Activated T-helper 1 cell treated with anti-CD3 and anti-CD28 coated beads, Interleukin-12 subunit alpha, Interleukin-12 subunit beta, Interleukin-2, Interleukin-4 antibody, amounts not matched to agents 30 ng/mL and 10 ng/mL and 1 ng/mL, durations not matched to agents 14 hours and 24 hours and 36 hours (primary cell): Measurements from ENCODE around the gene SARDH. TPM values are rescaled to one million over a fixed set of nuclear protein-coding genes. Genes with fewer than 3 reads are reported as not detected.
"Not testable (repeated sequence)": the region's sequence is repeated elsewhere in the genome, so short reads cannot be mapped to it uniquely, and the experiment has no call there.

Experiments
- DNase-seq: peaks from one replicate; pipeline ENCODE4 v3.0.0; 2021; ENCODE audit warnings: low spot score
- H3K27ac Mint-ChIP-seq: one replicate; pipeline ENCODE4 v1.8.0; 2021; ENCODE audit warnings: mild to moderate bottlenecking, mixed read lengths
- H3K27me3 Mint-ChIP-seq: one replicate; pipeline ENCODE4 v1.8.0; 2022; ENCODE audit warnings: mild to moderate bottlenecking, moderate library complexity, mixed read lengths; ENCODE audit not compliant: insufficient read depth
- H3K36me3 Mint-ChIP-seq: one replicate; pipeline ENCODE4 v1.8.0; 2021; ENCODE audit warnings: low read depth, mixed read lengths
- H3K4me1 Mint-ChIP-seq: one replicate; pipeline ENCODE4 v1.8.0; 2021; ENCODE audit warnings: low read depth, mixed read lengths
- H3K4me3 Mint-ChIP-seq: one replicate; pipeline ENCODE4 v1.8.0; 2021; ENCODE audit warnings: mild to moderate bottlenecking, moderate library complexity, mixed read lengths
- H3K9me3 Mint-ChIP-seq: one replicate; pipeline ENCODE4 v1.8.0; 2021; ENCODE audit warnings: mixed read lengths
- intact Hi-C: fragments of 100-400 bp; cut with micrococcal nuclease; formaldehyde crosslinking; loops from one replicate; pipeline ENCODE4 v1.15.1; 2024
- total RNA-seq: library from RNA; stranded (reverse); gene quantifications from 2 replicates; pipeline ENCODE4 v1.2.3, GENCODE V29; 2022

The SARDH gene
- total RNA-seq, 1 donor from 2014 or later: 0.60 TPM

GRCh38 chr9:133633681-133634080, 104.5 kb downstream of the SARDH start:
- intact Hi-C loops: no loop called here
- H3K27ac Mint-ChIP-seq: no peak overlapping the region
- H3K4me3 Mint-ChIP-seq: no peak overlapping the region
- no peak for DNase-seq
- peaks cover 2% of the 10 kb centered on the region for H3K27me3 Mint-ChIP-seq
- no peaks in the 10 kb centered on the region for H3K36me3 Mint-ChIP-seq
- H3K4me1 Mint-ChIP-seq: no peaks in the 10 kb centered on the region
- H3K9me3 Mint-ChIP-seq: no peaks in the 10 kb centered on the region

GRCh38 chr9:133632806-133633680, 105.1 kb downstream of the SARDH start:
- H3K4me1 Mint-ChIP-seq: no peaks in the 10 kb centered on the region
- H3K27ac Mint-ChIP-seq: no peak overlapping the region
- H3K9me3 Mint-ChIP-seq: no peaks in the 10 kb centered on the region
- intact Hi-C loops: no loop called here
- no peak overlapping the region for H3K4me3 Mint-ChIP-seq
- no peak for DNase-seq
- no peaks in the 10 kb centered on the region for H3K36me3 Mint-ChIP-seq
- no peaks in the 10 kb centered on the region for H3K27me3 Mint-ChIP-seq

GRCh38 chr9:133631111-133631510, 107.0 kb downstream of the SARDH start:
- H3K27ac Mint-ChIP-seq: no peak overlapping the region
- H3K36me3 Mint-ChIP-seq: no peaks in the 10 kb centered on the region
- peaks cover 2% of the 10 kb centered on the region for H3K27me3 Mint-ChIP-seq
- H3K4me1 Mint-ChIP-seq: no peaks in the 10 kb centered on the region
- no peak for DNase-seq
- no peak overlapping the region for H3K4me3 Mint-ChIP-seq
- intact Hi-C loops: no loop called here
- peaks cover 14% of the 10 kb centered on the region for H3K9me3 Mint-ChIP-seq

GRCh38 chr9:133629221-133630110, 108.7 kb downstream of the SARDH start:
- H3K27ac Mint-ChIP-seq: no peak overlapping the region
- H3K4me3 Mint-ChIP-seq: no peak overlapping the region
- peaks cover 23% of the 10 kb centered on the region for H3K9me3 Mint-ChIP-seq
- no peak for DNase-seq
- no peaks in the 10 kb centered on the region for H3K36me3 Mint-ChIP-seq
- H3K27me3 Mint-ChIP-seq: peaks cover 4% of the 10 kb centered on the region
- intact Hi-C loops: no loop called here
- no peaks in the 10 kb centered on the region for H3K4me1 Mint-ChIP-seq

GRCh38 chr9:133628766-133629165, 109.4 kb downstream of the SARDH start:
- no peaks in the 10 kb centered on the region for H3K36me3 Mint-ChIP-seq

GRCh38 chr9:133627341-133627740, 110.8 kb downstream of the SARDH start:
- Mint-ChIP-seq H3K27me3 (peaks cover 4% of the 10 kb centered on the region), H3K9me3 (peaks cover 23% of the 10 kb centered on the region), H3K27ac (no peak overlapping the region), H3K4me3 (no peak overlapping the region), H3K36me3 (no peaks in the 10 kb centered on the region), H3K4me1 (peaks cover 1% of the 10 kb centered on the region)
- intact Hi-C loops: no loop called here
- DNase-seq: no peak

More at GRCh38 chr9:133628766-133629165, 109.4 kb downstream of the SARDH start:
- no peak for DNase-seq
- intact Hi-C loops: no loop called here
- peaks cover 23% of the 10 kb centered on the region for H3K9me3 Mint-ChIP-seq
- no peak overlapping the region for H3K27ac Mint-ChIP-seq
- H3K4me3 Mint-ChIP-seq: no peak overlapping the region
- H3K27me3 Mint-ChIP-seq: peaks cover 4% of the 10 kb centered on the region
- no peaks in the 10 kb centered on the region for H3K4me1 Mint-ChIP-seq

GRCh38 chr9:133626008-133626407, 112.1 kb downstream of the SARDH start:
- peaks cover 15% of the 10 kb centered on the region for H3K4me1 Mint-ChIP-seq
- H3K36me3 Mint-ChIP-seq, H3K27ac Mint-ChIP-seq, intact Hi-C loops, DNase-seq, H3K4me3 Mint-ChIP-seq, H3K27me3 Mint-ChIP-seq: not testable (repeated sequence)
- peaks cover 23% of the 10 kb centered on the region for H3K9me3 Mint-ChIP-seq

- Mint-ChIP-seq H3K36me3 (peaks cover 2% of the 10 kb centered on the region), H3K27ac (no peak overlapping the region), H3K27me3 (peaks cover 5% of the 10 kb centered on the region), H3K4me3 (no peak overlapping the region), H3K9me3 (peaks cover 23% of the 10 kb centered on the region), H3K4me1 (peaks cover 38% of the 10 kb centered on the region)
- intact Hi-C loops: loop anchor here (5.0 kb wide), 1 partner anchor 55 kb away; no protein-coding TSS in a partner anchor
- no peak for DNase-seq
Measured at GRCh38 chr9:133622555-133622954, 115.6 kb downstream of the SARDH start.

GRCh38 chr9:133621725-133622267, 116.4 kb downstream of the SARDH start:
- Mint-ChIP-seq H3K36me3 (peaks cover 2% of the 10 kb centered on the region), H3K9me3 (peaks cover 16% of the 10 kb centered on the region), H3K27ac (no peak overlapping the region), H3K27me3 (peaks cover 7% of the 10 kb centered on the region), H3K4me1 (peaks cover 38% of the 10 kb centered on the region), H3K4me3 (no peak overlapping the region)
- no peak for DNase-seq
- intact Hi-C loops: loop anchor here (5.0 kb wide), 1 partner anchor 56 kb away; no protein-coding TSS in a partner anchor

DNA sequence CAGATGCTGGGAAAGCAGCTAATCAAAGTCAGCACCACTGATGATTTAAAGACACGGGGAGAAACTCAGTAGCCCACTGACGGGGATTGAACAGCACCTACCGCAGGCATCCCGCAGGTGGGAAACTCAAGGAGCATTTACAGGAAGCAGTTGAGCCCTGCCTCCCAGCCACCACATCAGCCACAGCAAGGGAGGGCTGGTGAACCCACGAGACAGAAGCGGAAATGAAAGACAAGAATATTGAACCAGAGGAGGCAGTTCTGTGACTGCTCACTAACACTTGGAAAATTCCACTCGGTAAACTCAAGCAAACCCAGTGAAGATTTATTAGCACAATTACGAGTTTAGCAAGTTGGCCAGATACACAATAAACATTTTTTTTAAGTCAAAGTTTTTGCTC, 118.4 kb downstream of the SARDH start:
- peaks cover 6% of the 10 kb centered on the region for H3K27me3 Mint-ChIP-seq
- H3K36me3 Mint-ChIP-seq: peaks cover 2% of the 10 kb centered on the region
- peak overlapping the region; percentile 54 for H3K27ac Mint-ChIP-seq
- peaks cover 38% of the 10 kb centered on the region for H3K4me1 Mint-ChIP-seq
- peak overlapping the region; percentile 19 for H3K4me3 Mint-ChIP-seq
- H3K9me3 Mint-ChIP-seq: peaks cover 2% of the 10 kb centered on the region
- intact Hi-C loops: loop anchor here (5.0 kb wide), 1 partner anchor 58 kb away; no protein-coding TSS in a partner anchor
- peak; percentile 50 for DNase-seq

DNA sequence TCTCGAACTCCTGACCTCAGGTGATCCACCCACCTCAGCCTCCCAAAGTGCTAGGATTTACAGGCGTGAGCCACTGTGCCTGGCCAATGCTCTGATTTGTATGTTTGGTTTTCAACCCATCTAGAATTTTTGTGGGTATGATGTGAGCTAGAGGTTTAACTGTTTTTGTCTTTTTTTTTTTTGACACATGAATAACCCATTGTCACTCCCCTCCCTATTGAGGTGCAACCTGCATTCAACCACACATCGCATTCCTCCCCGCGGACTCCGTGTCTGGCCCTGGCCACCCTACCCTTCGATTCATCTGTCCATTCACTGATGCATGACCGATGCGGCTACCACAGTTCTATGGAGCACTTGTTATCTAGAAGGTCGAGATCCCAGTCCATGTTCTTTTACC, 119.4 kb downstream of the SARDH start:
- no peaks in the 10 kb centered on the region for H3K9me3 Mint-ChIP-seq
- H3K27me3 Mint-ChIP-seq: peaks cover 6% of the 10 kb centered on the region
- H3K4me3 Mint-ChIP-seq: no peak overlapping the region
- no peak overlapping the region for H3K27ac Mint-ChIP-seq
- intact Hi-C loops: no loop called here
- peaks cover 38% of the 10 kb centered on the region for H3K4me1 Mint-ChIP-seq
- no peak for DNase-seq
- peaks cover 2% of the 10 kb centered on the region for H3K36me3 Mint-ChIP-seq

DNA sequence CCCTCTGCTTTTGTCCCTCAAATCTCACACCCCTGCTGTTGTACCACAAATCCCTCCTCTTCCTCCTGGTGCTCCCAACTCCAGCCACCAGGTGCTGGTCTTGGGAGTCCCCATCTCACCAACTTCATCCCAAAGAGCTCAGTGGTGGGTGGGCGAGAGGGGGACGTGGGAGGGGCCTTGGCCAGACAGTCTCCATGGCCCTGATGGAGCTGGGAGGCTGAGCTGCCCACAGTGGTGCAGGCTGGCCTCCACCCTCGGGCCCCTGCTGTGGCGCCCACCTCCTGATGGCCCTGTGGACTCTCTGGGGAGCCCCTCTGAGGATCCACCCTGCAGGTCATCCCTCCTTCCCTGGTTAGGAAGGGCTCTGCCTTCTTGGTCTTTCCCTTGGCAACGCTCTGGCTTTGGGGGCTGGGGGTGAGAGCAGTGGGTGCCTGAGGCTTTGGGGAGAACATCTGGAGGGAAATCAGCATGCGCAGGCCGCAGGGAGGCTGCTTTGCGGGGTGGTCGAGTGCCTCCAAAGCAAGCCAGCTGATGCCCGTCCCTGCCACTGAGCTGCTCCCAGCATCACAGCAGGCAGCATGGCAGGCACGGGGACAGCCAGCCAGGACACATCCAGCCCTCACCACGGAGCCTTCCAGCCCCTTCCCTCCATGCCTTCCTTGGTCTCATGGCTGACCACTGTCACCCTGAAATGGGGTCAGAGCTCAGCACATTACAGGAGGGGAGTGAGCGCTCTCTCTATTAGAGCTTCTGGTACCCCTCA, 121.3 kb downstream of the SARDH start:
- Mint-ChIP-seq H3K9me3 (no peaks in the 10 kb centered on the region), H3K4me3 (no peak overlapping the region), H3K36me3 (no peaks in the 10 kb centered on the region), H3K27me3 (peaks cover 8% of the 10 kb centered on the region), H3K4me1 (peaks cover 31% of the 10 kb centered on the region), H3K27ac (no peak overlapping the region)
- no peak for DNase-seq
- intact Hi-C loops: no loop called here
